WTC11 (cell line): ENCODE measurements around the gene DNAJC18.

Source experiments
- NFYB ChIP-seq: sonication (generic); formaldehyde crosslinking; conservative IDR thresholded peaks from 2 replicates; pipeline ENCODE4 v1.8.0; 2022; ENCODE audit warnings: low read depth, missing genetic modification reagents
- NR3C1 ChIP-seq: sonication (generic); formaldehyde crosslinking; conservative IDR thresholded peaks from 2 replicates; pipeline ENCODE4 v1.8.1; 2023; ENCODE audit warnings: low read depth, mild to moderate bottlenecking, missing genetic modification reagents
- SMAD3 ChIP-seq: sonication (generic); formaldehyde crosslinking; IDR thresholded peaks from 2 replicates; pipeline ENCODE4 v1.8.0; 2022; ENCODE audit warnings: missing genetic modification reagents, mild to moderate bottlenecking, borderline replicate concordance
- TF ChIP-seq, protein P1 (sequence below): sonication (generic); formaldehyde crosslinking; IDR thresholded peaks from 2 replicates; pipeline ENCODE4 v1.8.1; 2022; ENCODE audit warnings: missing genetic modification reagents, borderline replicate concordance
- TF ChIP-seq, protein P2 (sequence below): sonication (generic); formaldehyde crosslinking; IDR thresholded peaks from 2 replicates; pipeline ENCODE4 v1.8.1; 2022; ENCODE audit warnings: low read depth, missing genetic modification reagents, borderline replicate concordance
- TF ChIP-seq, protein P3 (sequence below): fragments of 200-600 bp; IDR thresholded peaks from 2 replicates; pipeline ENCODE4 v1.8.0; 2022; ENCODE audit warnings: antibody characterized with exemption
- TF ChIP-seq, protein P4 (sequence below): sonication (generic); formaldehyde crosslinking; IDR thresholded peaks from 2 replicates; pipeline ENCODE4 v1.8.0; 2022; ENCODE audit warnings: mild to moderate bottlenecking, missing genetic modification reagents

DNA sequence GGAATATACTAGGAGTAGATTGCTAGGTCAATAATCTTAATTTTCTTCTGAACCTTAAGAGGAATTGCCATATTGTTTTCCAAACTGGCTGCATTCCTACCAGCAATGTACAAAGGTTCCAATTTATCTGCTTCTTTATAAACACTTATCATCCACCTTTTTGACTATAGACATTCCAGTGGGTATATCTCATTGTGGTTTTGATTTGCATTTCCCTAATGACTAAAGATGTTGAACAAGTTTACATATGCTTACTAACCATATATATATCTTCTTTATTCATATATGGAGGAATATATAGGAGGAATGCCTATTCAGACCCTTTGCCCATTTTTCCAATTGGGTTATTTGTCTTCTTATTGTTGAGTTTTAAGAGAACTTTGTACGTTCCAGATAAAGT is 7.6 kb downstream of the DNAJC18 start:
- TF ChIP-seq, protein P1, sequence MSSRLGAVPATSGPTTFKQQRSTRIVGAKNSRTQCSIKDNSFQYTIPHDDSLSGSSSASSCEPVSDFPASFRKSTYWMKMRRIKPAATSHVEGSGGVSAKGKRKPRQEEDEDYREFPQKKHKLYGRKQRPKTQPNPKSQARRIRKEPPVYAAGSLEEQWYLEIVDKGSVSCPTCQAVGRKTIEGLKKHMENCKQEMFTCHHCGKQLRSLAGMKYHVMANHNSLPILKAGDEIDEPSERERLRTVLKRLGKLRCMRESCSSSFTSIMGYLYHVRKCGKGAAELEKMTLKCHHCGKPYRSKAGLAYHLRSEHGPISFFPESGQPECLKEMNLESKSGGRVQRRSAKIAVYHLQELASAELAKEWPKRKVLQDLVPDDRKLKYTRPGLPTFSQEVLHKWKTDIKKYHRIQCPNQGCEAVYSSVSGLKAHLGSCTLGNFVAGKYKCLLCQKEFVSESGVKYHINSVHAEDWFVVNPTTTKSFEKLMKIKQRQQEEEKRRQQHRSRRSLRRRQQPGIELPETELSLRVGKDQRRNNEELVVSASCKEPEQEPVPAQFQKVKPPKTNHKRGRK (CRISPR knock-in tag): no peak
- TF ChIP-seq, protein P2, sequence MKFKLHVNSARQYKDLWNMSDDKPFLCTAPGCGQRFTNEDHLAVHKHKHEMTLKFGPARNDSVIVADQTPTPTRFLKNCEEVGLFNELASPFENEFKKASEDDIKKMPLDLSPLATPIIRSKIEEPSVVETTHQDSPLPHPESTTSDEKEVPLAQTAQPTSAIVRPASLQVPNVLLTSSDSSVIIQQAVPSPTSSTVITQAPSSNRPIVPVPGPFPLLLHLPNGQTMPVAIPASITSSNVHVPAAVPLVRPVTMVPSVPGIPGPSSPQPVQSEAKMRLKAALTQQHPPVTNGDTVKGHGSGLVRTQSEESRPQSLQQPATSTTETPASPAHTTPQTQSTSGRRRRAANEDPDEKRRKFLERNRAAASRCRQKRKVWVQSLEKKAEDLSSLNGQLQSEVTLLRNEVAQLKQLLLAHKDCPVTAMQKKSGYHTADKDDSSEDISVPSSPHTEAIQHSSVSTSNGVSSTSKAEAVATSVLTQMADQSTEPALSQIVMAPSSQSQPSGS: no peak
- TF ChIP-seq, protein P3, sequence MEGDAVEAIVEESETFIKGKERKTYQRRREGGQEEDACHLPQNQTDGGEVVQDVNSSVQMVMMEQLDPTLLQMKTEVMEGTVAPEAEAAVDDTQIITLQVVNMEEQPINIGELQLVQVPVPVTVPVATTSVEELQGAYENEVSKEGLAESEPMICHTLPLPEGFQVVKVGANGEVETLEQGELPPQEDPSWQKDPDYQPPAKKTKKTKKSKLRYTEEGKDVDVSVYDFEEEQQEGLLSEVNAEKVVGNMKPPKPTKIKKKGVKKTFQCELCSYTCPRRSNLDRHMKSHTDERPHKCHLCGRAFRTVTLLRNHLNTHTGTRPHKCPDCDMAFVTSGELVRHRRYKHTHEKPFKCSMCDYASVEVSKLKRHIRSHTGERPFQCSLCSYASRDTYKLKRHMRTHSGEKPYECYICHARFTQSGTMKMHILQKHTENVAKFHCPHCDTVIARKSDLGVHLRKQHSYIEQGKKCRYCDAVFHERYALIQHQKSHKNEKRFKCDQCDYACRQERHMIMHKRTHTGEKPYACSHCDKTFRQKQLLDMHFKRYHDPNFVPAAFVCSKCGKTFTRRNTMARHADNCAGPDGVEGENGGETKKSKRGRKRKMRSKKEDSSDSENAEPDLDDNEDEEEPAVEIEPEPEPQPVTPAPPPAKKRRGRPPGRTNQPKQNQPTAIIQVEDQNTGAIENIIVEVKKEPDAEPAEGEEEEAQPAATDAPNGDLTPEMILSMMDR: no peak
- TF ChIP-seq, protein P4, sequence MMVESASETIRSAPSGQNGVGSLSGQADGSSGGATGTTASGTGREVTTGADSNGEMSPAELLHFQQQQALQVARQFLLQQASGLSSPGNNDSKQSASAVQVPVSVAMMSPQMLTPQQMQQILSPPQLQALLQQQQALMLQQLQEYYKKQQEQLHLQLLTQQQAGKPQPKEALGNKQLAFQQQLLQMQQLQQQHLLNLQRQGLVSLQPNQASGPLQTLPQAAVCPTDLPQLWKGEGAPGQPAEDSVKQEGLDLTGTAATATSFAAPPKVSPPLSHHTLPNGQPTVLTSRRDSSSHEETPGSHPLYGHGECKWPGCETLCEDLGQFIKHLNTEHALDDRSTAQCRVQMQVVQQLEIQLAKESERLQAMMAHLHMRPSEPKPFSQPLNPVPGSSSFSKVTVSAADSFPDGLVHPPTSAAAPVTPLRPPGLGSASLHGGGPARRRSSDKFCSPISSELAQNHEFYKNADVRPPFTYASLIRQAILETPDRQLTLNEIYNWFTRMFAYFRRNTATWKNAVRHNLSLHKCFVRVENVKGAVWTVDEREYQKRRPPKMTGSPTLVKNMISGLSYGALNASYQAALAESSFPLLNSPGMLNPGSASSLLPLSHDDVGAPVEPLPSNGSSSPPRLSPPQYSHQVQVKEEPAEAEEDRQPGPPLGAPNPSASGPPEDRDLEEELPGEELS (CRISPR knock-in tag): no peak
- TF ChIP-seq NR3C1 (CRISPR knock-in tag) (no peak), NFYB (CRISPR knock-in tag) (no peak), SMAD3 (no peak)
